SK-N-SH treated with all-trans-retinoic acid at 6 μM for 48 hours (cell line): ENCODE results near the gene NRXN3.

Source experiments
- ATAC-seq: fragments of 200-7000 bp; cut with Tn5 transposase; 3 replicates; pipeline ENCODE4 v1.9.1; 2020; ENCODE audit warnings: mild to moderate bottlenecking, moderate library complexity
- ARNTL ChIP-seq: fragments of 450-650 bp; formaldehyde crosslinking; IDR thresholded peaks from 2 replicates; pipeline ENCODE4 v1.5.0; 2020; ENCODE audit warnings: low read depth, mild to moderate bottlenecking, moderate library complexity, borderline replicate concordance
- BACH2 ChIP-seq: fragments of 250-450 bp; sonication (Bioruptor Pico); IDR thresholded peaks from 2 replicates; pipeline ENCODE4 v1.9.0; 2021; ENCODE audit warnings: mild to moderate bottlenecking, borderline replicate concordance
- CSDC2 ChIP-seq: fragments of 250-450 bp; sonication (Bioruptor Pico); IDR thresholded peaks from 2 replicates; pipeline ENCODE4 v1.5.0; 2020; ENCODE audit warnings: mild to moderate bottlenecking, moderate library complexity
- ESRRG ChIP-seq: fragments of 250-450 bp; sonication (Bioruptor Pico); IDR thresholded peaks from 2 replicates; pipeline ENCODE4 v1.6.1; 2021; ENCODE audit warnings: mild to moderate bottlenecking
- GLIS3 ChIP-seq: fragments of 250-450 bp; sonication (Bioruptor Pico); IDR thresholded peaks from 2 replicates; pipeline ENCODE4 v1.5.0; 2020; ENCODE audit warnings: mild to moderate bottlenecking, moderate library complexity
- ISL1 ChIP-seq: fragments of 250-450 bp; sonication (Bioruptor Pico); IDR thresholded peaks from 2 replicates; pipeline ENCODE4 v2.1.2; 2022; ENCODE audit warnings: mild to moderate bottlenecking, moderate library complexity
- OSR1 ChIP-seq: fragments of 250-450 bp; sonication (Bioruptor Pico); IDR thresholded peaks from 2 replicates; pipeline ENCODE4 v1.8.0; 2022; ENCODE audit warnings: moderate library complexity, mild to moderate bottlenecking, inconsistent platforms
- POU6F1 ChIP-seq: fragments of 250-450 bp; sonication (Bioruptor Pico); IDR thresholded peaks from 2 replicates; pipeline ENCODE4 v1.8.0; 2021; ENCODE audit warnings: low read depth, mild to moderate bottlenecking, moderate library complexity, borderline replicate concordance
- PPARA ChIP-seq: fragments of 250-450 bp; sonication (Bioruptor Pico); IDR thresholded peaks from 2 replicates; pipeline ENCODE4 v1.5.0; 2020; ENCODE audit warnings: mild to moderate bottlenecking, borderline replicate concordance
- RARB ChIP-seq: fragments of 250-450 bp; sonication (Bioruptor Pico); IDR thresholded peaks from 2 replicates; pipeline ENCODE4 v1.8.0; 2021; ENCODE audit warnings: mild to moderate bottlenecking, moderate library complexity
- SNAI2 ChIP-seq: fragments of 250-450 bp; sonication (Bioruptor Pico); IDR thresholded peaks from 2 replicates; pipeline ENCODE4 v1.5.0; 2020; ENCODE audit warnings: mild to moderate bottlenecking, moderate library complexity
- TCF4 ChIP-seq: fragments of 250-450 bp; sonication (Bioruptor Pico); IDR thresholded peaks from 2 replicates; pipeline ENCODE4 v1.8.0; 2021; ENCODE audit warnings: mild to moderate bottlenecking, moderate library complexity, borderline replicate concordance
- TOX ChIP-seq: fragments of 250-450 bp; sonication (Bioruptor Pico); IDR thresholded peaks from 2 replicates; pipeline ENCODE4 v1.8.0; 2021; ENCODE audit warnings: mild to moderate bottlenecking, moderate library complexity, borderline replicate concordance
- TSHZ2 ChIP-seq: fragments of 250-450 bp; sonication (Bioruptor Pico); IDR thresholded peaks from 2 replicates; pipeline ENCODE4 v1.5.0; 2020; ENCODE audit warnings: mild to moderate bottlenecking, moderate library complexity
- ZC3H10 ChIP-seq: fragments of 250-450 bp; sonication (Bioruptor Pico); IDR thresholded peaks from 2 replicates; pipeline ENCODE4 v1.5.1; 2021; ENCODE audit warnings: mild to moderate bottlenecking, moderate library complexity
- ZFP3 ChIP-seq: fragments of 250-450 bp; sonication (Bioruptor Pico); IDR thresholded peaks from 2 replicates; pipeline ENCODE4 v1.5.0; 2020; ENCODE audit warnings: mild to moderate bottlenecking, moderate library complexity
- ZFP30 ChIP-seq: fragments of 450-650 bp; formaldehyde crosslinking; IDR thresholded peaks from 2 replicates; pipeline ENCODE4 v1.5.0; 2022; ENCODE audit warnings: mild to moderate bottlenecking, moderate library complexity
- ZNF565 ChIP-seq: fragments of 450-650 bp; formaldehyde crosslinking; conservative IDR thresholded peaks from 2 replicates; pipeline ENCODE4 v1.5.0; 2020; ENCODE audit warnings: low read depth, mild to moderate bottlenecking, moderate library complexity
- ZNF70 ChIP-seq: fragments of 450-650 bp; formaldehyde crosslinking; IDR thresholded peaks from 2 replicates; pipeline ENCODE4 v1.5.0; 2020; ENCODE audit warnings: mild to moderate bottlenecking, moderate library complexity
- ZNF8 ChIP-seq: fragments of 450-650 bp; formaldehyde crosslinking; IDR thresholded peaks from 2 replicates; pipeline ENCODE4 v1.5.0; 2020; ENCODE audit warnings: mild to moderate bottlenecking, moderate library complexity
- TF ChIP-seq, protein P1 (sequence below): fragments of 250-450 bp; sonication (Bioruptor Pico); IDR thresholded peaks from 2 replicates; pipeline ENCODE4 v1.8.0; 2020; ENCODE audit warnings: mild to moderate bottlenecking, moderate library complexity, borderline replicate concordance
- TF ChIP-seq, protein P2 (sequence below): fragments of 250-450 bp; sonication (Bioruptor Pico); IDR thresholded peaks from 2 replicates; pipeline ENCODE4 v1.5.1; 2020; ENCODE audit warnings: low read depth, mild to moderate bottlenecking, moderate library complexity
- TF ChIP-seq, protein P3 (sequence below): fragments of 250-450 bp; sonication (Bioruptor Pico); IDR thresholded peaks from 2 replicates; pipeline ENCODE4 v1.5.1; 2021; ENCODE audit warnings: mild to moderate bottlenecking, moderate library complexity

NRXN3 gene

GRCh38 chr14:78951602-78952001, 781.4 kb downstream of the NRXN3 start:
- no peak for ATAC-seq
- TF ChIP-seq, protein P1, sequence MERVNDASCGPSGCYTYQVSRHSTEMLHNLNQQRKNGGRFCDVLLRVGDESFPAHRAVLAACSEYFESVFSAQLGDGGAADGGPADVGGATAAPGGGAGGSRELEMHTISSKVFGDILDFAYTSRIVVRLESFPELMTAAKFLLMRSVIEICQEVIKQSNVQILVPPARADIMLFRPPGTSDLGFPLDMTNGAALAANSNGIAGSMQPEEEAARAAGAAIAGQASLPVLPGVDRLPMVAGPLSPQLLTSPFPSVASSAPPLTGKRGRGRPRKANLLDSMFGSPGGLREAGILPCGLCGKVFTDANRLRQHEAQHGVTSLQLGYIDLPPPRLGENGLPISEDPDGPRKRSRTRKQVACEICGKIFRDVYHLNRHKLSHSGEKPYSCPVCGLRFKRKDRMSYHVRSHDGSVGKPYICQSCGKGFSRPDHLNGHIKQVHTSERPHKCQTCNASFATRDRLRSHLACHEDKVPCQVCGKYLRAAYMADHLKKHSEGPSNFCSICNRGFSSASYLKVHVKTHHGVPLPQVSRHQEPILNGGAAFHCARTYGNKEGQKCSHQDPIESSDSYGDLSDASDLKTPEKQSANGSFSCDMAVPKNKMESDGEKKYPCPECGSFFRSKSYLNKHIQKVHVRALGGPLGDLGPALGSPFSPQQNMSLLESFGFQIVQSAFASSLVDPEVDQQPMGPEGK (CRISPR knock-in tag), result no peak
- TF ChIP-seq ARNTL (CRISPR knock-in tag) (no peak), ZNF8 (CRISPR knock-in tag) (no peak), BACH2 (CRISPR knock-in tag) (no peak), TCF4 (CRISPR knock-in tag) (no peak), RARB (CRISPR knock-in tag) (no peak), ZC3H10 (CRISPR knock-in tag) (no peak), CSDC2 (no peak), OSR1 (CRISPR knock-in tag) (no peak), ESRRG (no peak)
- TF ChIP-seq, protein P2, sequence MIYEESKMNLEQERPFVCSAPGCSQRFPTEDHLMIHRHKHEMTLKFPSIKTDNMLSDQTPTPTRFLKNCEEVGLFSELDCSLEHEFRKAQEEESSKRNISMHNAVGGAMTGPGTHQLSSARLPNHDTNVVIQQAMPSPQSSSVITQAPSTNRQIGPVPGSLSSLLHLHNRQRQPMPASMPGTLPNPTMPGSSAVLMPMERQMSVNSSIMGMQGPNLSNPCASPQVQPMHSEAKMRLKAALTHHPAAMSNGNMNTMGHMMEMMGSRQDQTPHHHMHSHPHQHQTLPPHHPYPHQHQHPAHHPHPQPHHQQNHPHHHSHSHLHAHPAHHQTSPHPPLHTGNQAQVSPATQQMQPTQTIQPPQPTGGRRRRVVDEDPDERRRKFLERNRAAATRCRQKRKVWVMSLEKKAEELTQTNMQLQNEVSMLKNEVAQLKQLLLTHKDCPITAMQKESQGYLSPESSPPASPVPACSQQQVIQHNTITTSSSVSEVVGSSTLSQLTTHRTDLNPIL (CRISPR knock-in tag), result no peak

DNA sequence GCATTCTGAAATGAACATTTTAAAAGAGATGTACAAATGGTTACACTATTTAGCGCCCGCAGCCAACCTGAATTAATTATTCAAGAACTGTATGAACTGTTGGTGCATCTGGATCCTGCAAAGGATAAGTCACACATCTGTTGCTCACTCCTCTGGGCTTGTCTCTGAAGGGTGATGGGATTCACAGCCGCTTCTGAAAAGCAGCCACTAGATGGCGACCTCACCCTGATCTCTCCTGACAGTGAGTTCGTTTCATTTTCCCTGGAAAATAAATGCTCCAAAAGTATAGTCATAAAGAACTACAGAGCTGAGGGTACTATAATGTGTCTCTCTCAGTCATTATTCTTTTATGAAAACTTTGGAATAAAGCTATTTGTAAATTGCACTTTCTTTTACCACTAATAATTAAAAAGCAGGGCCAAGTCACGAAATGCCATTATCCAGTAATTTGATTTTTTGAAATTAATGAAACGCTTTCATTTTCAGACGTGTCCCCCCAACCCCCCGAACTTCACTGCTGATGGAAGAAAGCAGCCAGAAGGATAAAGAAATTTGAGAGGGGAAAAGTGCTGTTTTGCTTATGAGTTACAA, 789.6 kb downstream of the NRXN3 start:
- peak; percentile 98 for ATAC-seq
- TF ChIP-seq TSHZ2 (CRISPR knock-in tag) (no peak), BACH2 (CRISPR knock-in tag) (no peak), ZC3H10 (CRISPR knock-in tag) (no peak), ZNF8 (CRISPR knock-in tag) (no peak), CSDC2 (no peak), POU6F1 (CRISPR knock-in tag) (no peak), RARB (CRISPR knock-in tag) (no peak), GLIS3 (CRISPR knock-in tag) (no peak), ZNF70 (CRISPR knock-in tag) (no peak), TOX (CRISPR knock-in tag) (no peak)

DNA sequence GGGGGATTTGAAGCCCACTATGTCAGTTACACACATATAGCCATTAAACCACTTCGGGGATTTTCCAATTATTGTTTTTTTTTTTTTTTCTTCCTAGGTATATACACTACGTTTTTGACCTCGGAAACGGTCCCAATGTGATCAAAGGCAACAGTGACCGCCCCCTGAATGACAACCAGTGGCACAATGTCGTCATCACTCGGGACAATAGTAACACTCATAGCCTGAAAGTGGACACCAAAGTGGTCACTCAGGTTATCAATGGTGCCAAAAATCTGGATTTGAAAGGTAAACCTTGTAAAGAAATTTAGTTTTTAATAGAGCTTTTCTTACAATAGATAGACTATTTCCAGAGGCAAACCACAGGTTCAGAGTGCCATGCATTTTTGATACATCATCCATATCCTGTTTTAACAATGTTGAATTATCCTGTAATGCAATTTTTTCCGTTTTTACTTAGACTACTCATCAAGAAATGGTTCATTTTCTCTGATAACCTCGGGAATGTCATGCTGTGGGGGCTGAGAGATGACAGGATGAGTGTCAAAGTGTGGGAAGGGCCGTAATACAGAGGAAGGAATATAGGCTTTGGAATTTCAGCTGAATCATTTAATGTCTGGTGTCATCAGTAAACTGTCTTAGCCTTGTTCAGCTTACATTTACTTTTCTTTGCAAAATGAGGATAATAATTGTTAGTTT, 797.1 kb downstream of the NRXN3 start:
- TF ChIP-seq ZFP3, result no peak
- no peak for TF ChIP-seq ARNTL (CRISPR knock-in tag)
- peak; percentile 47; the same call in 1 of the 2 replicates for TF ChIP-seq ISL1 (CRISPR knock-in tag)
- peak; percentile 45 for ATAC-seq

GRCh38 chr14:78968265-78968664, 798.1 kb downstream of the NRXN3 start:
- no peak for ATAC-seq
- TF ChIP-seq ZFP3 (no peak), ZNF70 (CRISPR knock-in tag) (no peak), ESRRG (no peak), ISL1 (CRISPR knock-in tag) (no peak), ARNTL (CRISPR knock-in tag) (no peak), CSDC2 (no peak), POU6F1 (CRISPR knock-in tag) (no peak), TCF4 (CRISPR knock-in tag) (no peak), ZNF8 (CRISPR knock-in tag) (no peak), TOX (CRISPR knock-in tag) (no peak), BACH2 (CRISPR knock-in tag) (no peak), PPARA (CRISPR knock-in tag) (no peak), ZNF565 (no peak), ZC3H10 (CRISPR knock-in tag) (no peak), ZFP30 (CRISPR knock-in tag) (no peak), SNAI2 (CRISPR knock-in tag) (no peak), OSR1 (CRISPR knock-in tag) (no peak), RARB (CRISPR knock-in tag) (no peak)
- TF ChIP-seq, protein P3, sequence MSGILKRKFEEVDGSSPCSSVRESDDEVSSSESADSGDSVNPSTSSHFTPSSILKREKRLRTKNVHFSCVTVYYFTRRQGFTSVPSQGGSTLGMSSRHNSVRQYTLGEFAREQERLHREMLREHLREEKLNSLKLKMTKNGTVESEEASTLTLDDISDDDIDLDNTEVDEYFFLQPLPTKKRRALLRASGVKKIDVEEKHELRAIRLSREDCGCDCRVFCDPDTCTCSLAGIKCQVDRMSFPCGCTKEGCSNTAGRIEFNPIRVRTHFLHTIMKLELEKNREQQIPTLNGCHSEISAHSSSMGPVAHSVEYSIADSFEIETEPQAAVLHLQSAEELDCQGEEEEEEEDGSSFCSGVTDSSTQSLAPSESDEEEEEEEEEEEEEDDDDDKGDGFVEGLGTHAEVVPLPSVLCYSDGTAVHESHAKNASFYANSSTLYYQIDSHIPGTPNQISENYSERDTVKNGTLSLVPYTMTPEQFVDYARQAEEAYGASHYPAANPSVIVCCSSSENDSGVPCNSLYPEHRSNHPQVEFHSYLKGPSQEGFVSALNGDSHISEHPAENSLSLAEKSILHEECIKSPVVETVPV, result no peak
